BLaER1 (cell line): Measurements from ENCODE around the gene GUK1.

Experiments
- H3K27ac ChIP-seq: shearing (Covaris generic); formaldehyde crosslinking; 2 replicates; pipeline ENCODE4 v1.8.1; 2022
- H3K27me3 ChIP-seq: shearing (Covaris generic); formaldehyde crosslinking; 2 replicates; pipeline ENCODE4 v1.8.1; 2022
- H3K36me3 ChIP-seq: shearing (Covaris generic); formaldehyde crosslinking; 2 replicates; pipeline ENCODE4 v1.8.1; 2022
- H3K4me1 ChIP-seq: shearing (Covaris generic); formaldehyde crosslinking; 2 replicates; pipeline ENCODE4 v1.8.1; 2022
- H3K4me2 ChIP-seq: shearing (Covaris generic); formaldehyde crosslinking; 2 replicates; pipeline ENCODE4 v1.8.1; 2022
- H3K4me3 ChIP-seq: shearing (Covaris generic); formaldehyde crosslinking; 2 replicates; pipeline ENCODE4 v1.8.1; 2022
- H3K9ac ChIP-seq: shearing (Covaris generic); formaldehyde crosslinking; 2 replicates; pipeline ENCODE4 v1.8.1; 2022
- H3K9me3 ChIP-seq: shearing (Covaris generic); formaldehyde crosslinking; 2 replicates; pipeline ENCODE4 v1.8.1; 2022
- H4K20me1 ChIP-seq: shearing (Covaris generic); formaldehyde crosslinking; 2 replicates; pipeline ENCODE4 v1.8.1; 2022
- Cebpa-rat ChIP-seq: shearing (Covaris generic); IDR thresholded peaks from 2 replicates; pipeline ENCODE4 v1.8.1; 2022

The GUK1 gene

DNA sequence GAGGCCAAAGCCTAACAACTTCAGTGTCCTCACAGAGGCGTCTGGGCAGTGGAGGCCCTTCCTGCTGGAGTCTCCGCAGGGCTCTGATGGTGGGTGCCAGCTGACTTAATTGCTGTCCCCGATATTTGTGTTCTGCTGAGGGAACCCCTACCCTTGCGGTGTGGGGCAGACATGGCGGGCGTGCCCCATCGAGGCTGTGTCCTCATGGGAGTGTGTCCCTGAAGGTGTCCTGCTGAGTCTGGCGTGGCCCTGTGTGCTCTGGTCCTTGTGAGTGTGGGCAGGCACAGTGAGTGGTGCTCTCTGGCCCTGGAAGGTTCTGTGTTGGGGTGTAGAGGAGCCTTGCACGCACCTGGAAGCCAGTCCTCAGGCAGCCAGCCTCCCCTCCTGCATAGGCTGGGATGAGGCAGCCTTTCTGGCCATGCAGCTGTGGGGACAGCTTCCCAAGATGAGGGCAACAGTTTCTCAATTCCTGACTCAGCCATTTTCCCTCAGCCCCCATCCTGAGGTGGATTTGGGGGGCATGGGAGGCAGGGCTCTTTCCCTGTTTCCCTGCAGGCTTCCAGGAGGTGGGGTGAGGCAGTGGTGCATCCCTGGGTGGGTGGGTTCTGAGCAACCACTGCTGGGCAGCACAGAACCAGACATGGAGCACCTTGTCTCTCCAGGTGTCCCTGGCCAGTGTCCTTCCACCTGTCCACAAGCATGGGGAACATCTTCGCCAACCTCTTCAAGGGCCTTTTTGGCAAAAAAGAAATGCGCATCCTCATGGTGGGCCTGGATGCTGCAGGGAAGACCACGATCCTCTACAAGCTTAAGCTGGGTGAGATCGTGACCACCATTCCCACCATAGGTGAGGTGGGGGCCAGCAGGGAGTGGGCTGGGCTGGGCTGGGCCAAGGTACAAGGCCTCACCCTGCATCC lies 43.4 kb upstream of the GUK1 start:
- Histone ChIP-seq H3K9me3 (peaks cover 37% of the 10 kb centered on the region), H3K4me3 (no peak overlapping the region), H4K20me1 (peaks cover 100% of the 10 kb centered on the region), H3K9ac (no peak overlapping the region), H3K4me1 (peaks cover 11% of the 10 kb centered on the region), H3K27ac (no peak overlapping the region), H3K4me2 (no peak overlapping the region), H3K36me3 (peaks cover 95% of the 10 kb centered on the region), H3K27me3 (no peaks in the 10 kb centered on the region)
- no peak for TF ChIP-seq Cebpa-rat

GRCh38 chr1:228097333-228098081 lies 42.6 kb upstream of the GUK1 start:
- Histone ChIP-seq H4K20me1 (peaks cover 100% of the 10 kb centered on the region), H3K27me3 (no peaks in the 10 kb centered on the region), H3K4me2 (no peak overlapping the region), H3K4me3 (no peak overlapping the region), H3K9me3 (peaks cover 29% of the 10 kb centered on the region), H3K9ac (no peak overlapping the region), H3K4me1 (peaks cover 15% of the 10 kb centered on the region), H3K27ac (no peak overlapping the region), H3K36me3 (peaks cover 87% of the 10 kb centered on the region)
- no peak for TF ChIP-seq Cebpa-rat

GRCh38 chr1:228098323-228098931 lies 41.7 kb upstream of the GUK1 start:
- Histone ChIP-seq H3K36me3 (peaks cover 78% of the 10 kb centered on the region), H4K20me1 (peaks cover 91% of the 10 kb centered on the region), H3K9me3 (peaks cover 19% of the 10 kb centered on the region), H3K27me3 (no peaks in the 10 kb centered on the region), H3K4me3 (no peak overlapping the region), H3K4me1 (peaks cover 15% of the 10 kb centered on the region), H3K4me2 (no peak overlapping the region), H3K9ac (no peak overlapping the region), H3K27ac (no peak overlapping the region)
- no peak for TF ChIP-seq Cebpa-rat

- no peak overlapping the region for H3K4me2 ChIP-seq
- no peaks in the 10 kb centered on the region for H3K27me3 ChIP-seq
- H3K36me3 ChIP-seq, result peaks cover 69% of the 10 kb centered on the region
- H4K20me1 ChIP-seq, result peaks cover 82% of the 10 kb centered on the region
- TF ChIP-seq Cebpa-rat, result no peak
- H3K4me1 ChIP-seq, result peaks cover 24% of the 10 kb centered on the region
- H3K9ac ChIP-seq, result no peak overlapping the region
- H3K9me3 ChIP-seq, result peaks cover 10% of the 10 kb centered on the region
- H3K27ac ChIP-seq, result no peak overlapping the region
- no peak overlapping the region for H3K4me3 ChIP-seq
Measured at GRCh38 chr1:228099331-228099732, 40.7 kb upstream of the GUK1 start.

DNA sequence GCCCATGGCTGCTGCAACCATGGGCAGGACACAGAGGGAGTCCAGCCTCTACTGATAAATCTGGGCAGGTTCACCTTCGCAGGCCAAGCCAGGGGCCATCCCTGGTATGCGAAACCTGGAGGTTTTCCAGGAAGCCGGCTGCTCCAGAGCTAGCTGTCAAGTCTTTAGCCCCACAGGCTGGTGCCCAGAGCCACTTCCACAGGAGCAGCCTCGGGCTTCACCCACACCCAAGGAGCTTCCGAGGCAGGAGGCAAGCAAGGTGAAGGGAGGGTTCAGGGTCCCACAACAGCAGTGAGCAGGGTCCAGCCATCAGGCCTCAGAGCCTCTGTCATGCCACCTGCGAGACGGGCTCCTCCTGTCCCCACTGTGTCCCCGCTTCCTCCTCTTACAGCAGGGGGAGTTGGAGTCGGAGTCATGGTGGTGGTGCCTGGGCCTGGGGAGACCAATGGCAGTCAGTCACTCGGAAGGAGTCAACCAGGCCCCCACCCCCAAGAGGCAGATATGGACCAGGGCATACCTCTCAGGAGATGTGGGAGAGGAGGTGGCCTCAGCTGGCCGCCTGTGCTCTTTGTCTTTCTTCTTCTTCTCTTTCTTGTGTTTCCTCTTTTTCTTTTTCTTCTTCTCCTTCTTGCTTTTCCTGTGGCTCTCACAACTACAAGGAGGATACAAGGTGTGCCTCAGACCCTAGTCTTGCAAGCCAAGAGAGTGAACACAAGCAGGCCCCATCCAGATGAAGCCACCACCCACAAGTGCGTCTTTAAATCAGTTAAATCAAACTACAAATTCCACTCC lies 39.1 kb upstream of the GUK1 start:
- Histone ChIP-seq H3K4me2 (peak overlapping the region; percentile 97), H3K4me3 (peak overlapping the region; percentile 94; the same call in 1 of the 2 replicates), H3K9me3 (no peaks in the 10 kb centered on the region), H3K36me3 (peaks cover 64% of the 10 kb centered on the region), H3K4me1 (peaks cover 24% of the 10 kb centered on the region), H3K27me3 (no peaks in the 10 kb centered on the region), H3K27ac (no peak overlapping the region), H4K20me1 (peaks cover 65% of the 10 kb centered on the region), H3K9ac (peak overlapping the region; percentile 87; the same call in 1 of the 2 replicates)
- no peak for TF ChIP-seq Cebpa-rat

DNA sequence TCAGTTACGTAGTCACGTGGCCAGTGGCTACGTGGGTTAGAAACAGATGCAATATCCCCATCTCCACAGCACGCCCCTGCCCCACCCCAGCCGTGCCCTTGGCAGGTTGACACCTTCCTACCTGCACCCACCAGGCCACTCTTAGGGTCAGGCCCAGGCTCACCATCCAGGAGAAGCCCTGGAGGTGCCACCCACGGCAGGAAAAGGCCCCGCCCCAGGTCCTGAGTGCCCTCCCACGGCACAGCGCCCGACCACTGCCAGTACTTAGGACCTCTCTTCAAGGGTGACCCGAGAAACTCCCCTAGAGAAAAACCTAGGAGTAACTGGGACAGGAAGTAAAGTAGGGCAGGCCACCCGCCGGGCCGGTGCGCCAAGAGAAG lies 38.5 kb upstream of the GUK1 start:
- Histone ChIP-seq H3K4me1 (peaks cover 24% of the 10 kb centered on the region), H3K36me3 (peaks cover 64% of the 10 kb centered on the region), H4K20me1 (peaks cover 59% of the 10 kb centered on the region), H3K27me3 (no peaks in the 10 kb centered on the region), H3K9ac (peak overlapping the region; percentile 87), H3K4me2 (peak overlapping the region; percentile 97), H3K4me3 (peak overlapping the region; percentile 94), H3K9me3 (no peaks in the 10 kb centered on the region), H3K27ac (peak overlapping the region; percentile 55; the same call in 1 of the 2 replicates)
- TF ChIP-seq Cebpa-rat, result no peak

DNA sequence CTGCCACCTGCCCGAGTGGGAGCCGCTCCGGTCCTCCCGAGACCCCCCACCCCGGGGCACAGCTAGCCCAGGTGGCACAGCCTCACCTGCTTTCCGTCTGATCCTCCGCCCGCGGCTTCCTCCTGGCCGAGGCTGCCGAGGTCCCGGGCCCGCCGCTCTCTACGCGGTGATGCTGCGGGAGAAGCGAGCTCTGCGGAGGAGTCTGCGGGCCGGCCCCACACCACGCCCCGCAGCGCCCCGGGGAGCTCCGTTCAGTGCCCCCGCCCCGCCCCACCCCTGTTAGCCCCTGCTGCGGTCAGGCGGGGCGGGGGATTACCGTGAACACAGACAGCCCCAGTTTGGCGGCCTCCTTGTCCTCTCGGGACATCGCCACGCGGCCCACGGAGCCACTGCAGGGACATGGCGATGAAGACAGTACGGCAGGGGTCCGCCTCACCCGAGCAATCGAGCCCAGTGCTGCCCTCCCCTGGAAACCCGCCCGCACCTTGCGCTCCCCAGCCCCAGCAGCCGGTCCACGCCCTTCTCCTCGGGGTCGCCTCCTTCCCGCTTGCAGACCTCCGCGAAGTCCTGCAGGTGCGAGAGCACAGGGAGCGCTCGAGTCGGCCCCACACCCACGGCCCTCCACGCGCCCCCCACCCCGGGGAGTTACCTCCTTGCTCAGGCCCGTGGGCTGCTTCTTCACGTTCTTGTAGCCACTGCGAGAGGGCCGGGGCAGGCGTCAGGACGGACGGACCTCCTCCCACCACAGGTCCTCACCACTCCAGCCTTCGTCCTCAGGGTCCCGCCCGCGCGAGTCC lies 37.9 kb upstream of the GUK1 start:
- Histone ChIP-seq H3K9me3 (no peaks in the 10 kb centered on the region), H4K20me1 (peaks cover 55% of the 10 kb centered on the region), H3K4me3 (peak overlapping the region; percentile 94), H3K36me3 (peaks cover 64% of the 10 kb centered on the region), H3K4me2 (peak overlapping the region; percentile 97), H3K9ac (peak overlapping the region; percentile 87), H3K4me1 (peaks cover 24% of the 10 kb centered on the region), H3K27me3 (no peaks in the 10 kb centered on the region), H3K27ac (peak overlapping the region; percentile 55)
- TF ChIP-seq Cebpa-rat, result no peak

DNA sequence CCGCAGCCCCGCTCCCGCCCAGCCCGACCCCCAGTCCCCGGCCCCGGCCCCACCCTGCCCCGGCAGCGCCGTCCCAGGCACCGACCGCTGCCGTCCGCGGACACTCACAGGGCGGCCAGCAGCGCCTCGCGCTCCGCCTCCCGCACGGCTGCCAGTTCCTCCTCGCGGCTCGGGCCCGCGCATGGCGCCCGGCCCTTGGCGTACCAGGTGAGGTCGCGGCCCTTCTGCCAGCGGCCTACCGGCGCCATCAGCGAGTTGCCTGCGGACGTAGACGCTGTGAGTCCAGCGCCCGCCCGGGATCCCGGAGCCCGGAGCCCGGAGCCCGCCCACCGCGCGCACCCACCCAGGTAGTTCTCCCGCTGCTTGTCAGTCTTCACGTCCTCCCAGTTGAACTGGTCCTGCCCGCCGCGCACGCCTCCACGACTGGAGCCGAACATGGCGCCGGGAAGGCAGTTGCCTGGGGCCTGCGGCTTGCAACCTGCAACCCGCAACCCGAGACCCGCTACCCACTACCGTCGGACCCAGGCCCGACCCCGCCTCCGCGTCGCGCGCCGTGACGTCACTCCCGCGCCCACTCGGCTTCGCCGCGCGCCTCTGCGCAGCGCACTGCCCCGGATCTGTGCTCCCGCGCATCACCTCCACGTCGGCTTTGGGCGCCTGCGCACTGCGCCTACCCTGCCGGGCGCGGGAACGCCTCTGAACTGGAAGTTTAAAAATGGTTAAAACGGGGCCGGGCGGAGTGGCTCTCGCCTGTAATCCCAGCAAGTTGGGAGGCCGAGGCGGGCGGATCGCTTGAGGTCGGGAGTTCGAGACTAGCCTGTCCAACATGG lies 37.1 kb upstream of the GUK1 start, which contains the start of gene C1orf35:
Gene C1orf35, minus strand, starts transcription at position 535 of the 830 bp plus-strand sequence. Its CDS starts 98 bp downstream, at position 437.
- Histone ChIP-seq H3K36me3 (peaks cover 64% of the 10 kb centered on the region), H3K27me3 (no peaks in the 10 kb centered on the region), H3K4me2 (peak within 1 kb of the TSS; percentile 97), H3K4me3 (peak within 1 kb of the TSS; percentile 94), H3K9me3 (no peaks in the 10 kb centered on the region), H3K4me1 (peaks cover 32% of the 10 kb centered on the region), H3K9ac (peak within 1 kb of the TSS; percentile 87), H3K27ac (peak within 1 kb of the TSS; percentile 81), H4K20me1 (peaks cover 55% of the 10 kb centered on the region)
- no peak for TF ChIP-seq Cebpa-rat
